Subcutaneous adipose tissue (tissue), 4 donors: ENCODE data around the gene FAM180A. TPM values are rescaled to one million over a fixed set of nuclear protein-coding genes. Genes with fewer than 3 reads are reported as not detected.

Source experiments
- CTCF ChIP-seq: fragments of 450-650 bp; IDR thresholded peaks from one replicate; pipeline ENCODE4 v1.5.1; 2016; ENCODE audit warnings: low read depth, mild to moderate bottlenecking, control low read depth, antibody characterized with exemption, moderate library complexity
- total RNA-seq, 4 donors: library from RNA; depleted of rRNA; stranded (reverse); fragments of >200 nt; gene quantifications; one replicate each; pipeline ENCODE4 v1.1.0, GENCODE V29; 2016

Gene FAM180A
- total RNA-seq, 4 donors from 2014 or later, result 1.1 to 9.9 (median 6.3) TPM

GRCh38 chr7:135685306-135686084 lies 63.1 kb downstream of the FAM180A start:
- TF ChIP-seq CTCF, result no peak

- TF ChIP-seq CTCF, result no peak
These were observed 63.9 kb downstream of the FAM180A start for GRCh38 chr7:135684699-135685098.

GRCh38 chr7:135684136-135684535 lies 64.5 kb downstream of the FAM180A start:
- TF ChIP-seq CTCF, result no peak

GRCh38 chr7:135683609-135684008 lies 65.0 kb downstream of the FAM180A start:
- no peak for TF ChIP-seq CTCF

- TF ChIP-seq CTCF, result no peak
These were observed 66.4 kb downstream of the FAM180A start for GRCh38 chr7:135682191-135682590.

GRCh38 chr7:135681762-135682161 lies 66.9 kb downstream of the FAM180A start:
- no peak for TF ChIP-seq CTCF

Other genes starting within 250 kb of the FAM180A start
- gene CNOT4, start 238.7 kb downstream of the FAM180A start, total RNA-seq, result 10 to 100 TPM; 19.2 to 33.4 (median 21.6) TPM
- 10 to 100 TPM; 22.5 to 64.2 (median 23.9) TPM for gene NUP205, start 190.9 kb downstream of the FAM180A start, total RNA-seq
- gene STMP1, start 86.3 kb downstream of the FAM180A start, total RNA-seq, result 10 to 100 TPM; 11.5 to 23.1 (median 19.6) TPM
- gene SLC13A4, start 20.6 kb downstream of the FAM180A start, total RNA-seq, result under 1 TPM in 2 of 4 donors, not detected in 2; 0.17 to 0.88 TPM
- 100 to 1,000 TPM in 2 of 4 donors, 10 to 100 TPM in 2; 70.8 to 160 (median 110) TPM for gene MTPN, start 228.5 kb upstream of the FAM180A start, total RNA-seq